Prostate gland (tissue), 2 donors: ENCODE results near the gene FBXW7. TPM values are rescaled to one million over a fixed set of nuclear protein-coding genes. Genes with fewer than 3 reads are reported as not detected.

Experiments
- DNase-seq: peaks from one replicate; pipeline ENCODE4 v3.0.0-alpha.2; 2019; ENCODE audit warnings: low spot score
- H3K27ac ChIP-seq, 2 donors: fragments of 200-600 bp; sonication (generic); 2 replicates each; pipeline ENCODE4 v1.5.1; 2017 to 2019
- H3K27me3 ChIP-seq: fragments of 200-600 bp; sonication (generic); replicated peaks from 2 replicates; pipeline ENCODE4 v1.5.1; 2019; ENCODE audit not compliant: insufficient read depth
- H3K36me3 ChIP-seq, 2 donors: fragments of 200-600 bp; sonication (generic); 1 replicate in 1 of 2; 2 replicates in 1 of 2; pipeline versions ENCODE4 v1.5.1 to v1.8.1; 2017 to 2019
- H3K4me1 ChIP-seq: fragments of 200-600 bp; sonication (generic); replicated peaks from 2 replicates; pipeline ENCODE4 v1.5.1; 2019
- H3K4me3 ChIP-seq, 2 donors: fragments of 200-600 bp; sonication (generic); 2 replicates each; pipeline ENCODE4 v1.5.1; 2017 to 2019
- H3K9me3 ChIP-seq: fragments of 200-600 bp; sonication (generic); 2 replicates; pipeline ENCODE4 v1.5.1; 2017
- POLR2A ChIP-seq: fragments of 450-650 bp; IDR thresholded peaks from one replicate; pipeline ENCODE4 v1.6.1; 2016; ENCODE audit warnings: antibody characterized with exemption, mild to moderate bottlenecking
- POLR2AphosphoS5 ChIP-seq: sonication (generic); formaldehyde crosslinking; IDR thresholded peaks from one replicate; pipeline ENCODE4 v1.6.1; 2017; ENCODE audit warnings: antibody characterized with exemption
- WGBS: methylation state at CpG from one replicate; pipeline ENCODE4 v1.1.5; 2018; 5-methylcytosine and 5-hydroxymethylcytosine counted together
- intact Hi-C: fragments of 100-400 bp; cut with DNase I; formaldehyde crosslinking; loops from one replicate; pipeline ENCODE4 v1.14.2; 2022
- microRNA-seq: library from miRNA; unstranded; fragments of <30 nt; microRNA quantifications from one replicate; pipeline ENCODE4, GENCODE V29; 2016
- small RNA-seq, 2 donors: library from RNA; depleted of rRNA; stranded (forward); fragments of <200 nt; gene quantifications; one replicate each; pipeline ENCODE3, GENCODE V24; 2016
- total RNA-seq, 2 donors: library from RNA; depleted of rRNA; stranded (reverse); fragments of >200 nt; gene quantifications; one replicate each; pipeline ENCODE4 v1.1.0, GENCODE V29; 2016
- TF ChIP-seq, protein P1 (sequence below), 4 experiments: fragments of 200-600 bp in 2 of 4; fragments of 450-650 bp in 2 of 4; sonication (generic) in 2 of 4; IDR thresholded peaks; 1 replicate in 3 of 4; 2 replicates in 1 of 4; pipeline ENCODE4 v1.5.1; 2016 to 2019; ENCODE audit warnings: antibody characterized with exemption in 4 of 4, mild to moderate bottlenecking in 2 of 4, moderate library complexity in 2 of 4

Gene FBXW7
- total RNA-seq, 2 donors from 2014 or later, result 21.8 to 24.9 TPM

GRCh38 chr4:152278172-152278504, 257.8 kb downstream of the FBXW7 start:
- intact Hi-C loops, result no loop called here
- no peak for TF ChIP-seq POLR2AphosphoS5
- TF ChIP-seq POLR2A, result no peak
- TF ChIP-seq, protein P1, sequence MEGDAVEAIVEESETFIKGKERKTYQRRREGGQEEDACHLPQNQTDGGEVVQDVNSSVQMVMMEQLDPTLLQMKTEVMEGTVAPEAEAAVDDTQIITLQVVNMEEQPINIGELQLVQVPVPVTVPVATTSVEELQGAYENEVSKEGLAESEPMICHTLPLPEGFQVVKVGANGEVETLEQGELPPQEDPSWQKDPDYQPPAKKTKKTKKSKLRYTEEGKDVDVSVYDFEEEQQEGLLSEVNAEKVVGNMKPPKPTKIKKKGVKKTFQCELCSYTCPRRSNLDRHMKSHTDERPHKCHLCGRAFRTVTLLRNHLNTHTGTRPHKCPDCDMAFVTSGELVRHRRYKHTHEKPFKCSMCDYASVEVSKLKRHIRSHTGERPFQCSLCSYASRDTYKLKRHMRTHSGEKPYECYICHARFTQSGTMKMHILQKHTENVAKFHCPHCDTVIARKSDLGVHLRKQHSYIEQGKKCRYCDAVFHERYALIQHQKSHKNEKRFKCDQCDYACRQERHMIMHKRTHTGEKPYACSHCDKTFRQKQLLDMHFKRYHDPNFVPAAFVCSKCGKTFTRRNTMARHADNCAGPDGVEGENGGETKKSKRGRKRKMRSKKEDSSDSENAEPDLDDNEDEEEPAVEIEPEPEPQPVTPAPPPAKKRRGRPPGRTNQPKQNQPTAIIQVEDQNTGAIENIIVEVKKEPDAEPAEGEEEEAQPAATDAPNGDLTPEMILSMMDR (IDR thresholded peaks at IDR 0.05), result no peak
- Histone ChIP-seq H3K4me1 (no peaks in the 10 kb centered on the region), H3K4me3 (no peak overlapping the region), H3K27ac (no peak overlapping the region), H3K36me3 (no peaks in the 10 kb centered on the region), H3K27me3 (no peaks in the 10 kb centered on the region), H3K9me3 (no peaks in the 10 kb centered on the region)
- DNase-seq, result no peak

DNA sequence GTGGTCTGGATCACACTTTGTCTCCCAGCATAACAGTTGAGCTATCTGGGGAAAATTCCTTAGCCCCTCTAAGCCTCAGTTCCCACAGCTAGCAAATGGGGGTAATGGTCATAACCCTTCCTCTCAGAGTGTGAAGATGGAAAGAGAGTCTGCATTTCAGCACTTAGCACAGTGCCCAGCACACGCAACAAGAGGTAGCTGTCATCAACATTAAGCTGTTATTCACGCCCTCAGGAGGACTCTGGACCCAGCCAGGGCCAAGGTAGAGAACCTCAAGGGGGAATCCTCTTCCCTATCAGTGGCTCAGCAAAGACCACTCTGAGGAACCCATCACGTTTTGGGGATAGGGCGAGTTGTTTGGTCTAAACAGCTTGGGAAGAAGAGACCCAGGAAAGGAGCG, 258.6 kb downstream of the FBXW7 start:
- DNase-seq, result no peak
- 96% methylated on average over 5 of the region's 5 CpGs for WGBS
- no peaks in the 10 kb centered on the region for H3K27me3 ChIP-seq
- H3K27ac ChIP-seq, result no peak overlapping the region
- H3K4me3 ChIP-seq, result no peak overlapping the region
- intact Hi-C loops, result no loop called here
- H3K36me3 ChIP-seq, result no peaks in the 10 kb centered on the region
- TF ChIP-seq, protein P1 (IDR thresholded peaks at IDR 0.05), result no peak
- TF ChIP-seq POLR2AphosphoS5 (no peak), POLR2A (no peak)
- H3K9me3 ChIP-seq, result no peaks in the 10 kb centered on the region
- H3K4me1 ChIP-seq, result no peaks in the 10 kb centered on the region

- TF ChIP-seq, protein P1 (IDR thresholded peaks at IDR 0.05), result no peak
- TF ChIP-seq POLR2A, result no peak
- no peak for TF ChIP-seq POLR2AphosphoS5
- H3K36me3 ChIP-seq, result no peaks in the 10 kb centered on the region
Measured at GRCh38 chr4:152273343-152273742, 262.5 kb downstream of the FBXW7 start.

More at GRCh38 chr4:152273343-152273742, 262.5 kb downstream of the FBXW7 start:
- WGBS, result 33% methylated on average over 1 of the region's 1 CpG
- Histone ChIP-seq H3K27me3 (no peaks in the 10 kb centered on the region), H3K4me1 (no peaks in the 10 kb centered on the region), H3K9me3 (no peaks in the 10 kb centered on the region), H3K4me3 (no peak overlapping the region), H3K27ac (no peak overlapping the region)
- DNase-seq, result no peak
- intact Hi-C loops, result no loop called here

Small RNA genes lying within 50 kb of the gene (microRNA-seq; reads per million reads assigned to microRNA genes)
- gene MIR3140, result 0.34 reads per million

Small RNA genes lying within 50 kb of the gene (small RNA-seq; reads per million reads assigned to genes)
- 0 reads per million in 2 donors for gene MIR3140

Other genes with a start within 250 kb of the FBXW7 start
- 1 to 10 TPM; 2.6 to 2.7 TPM for gene TMEM154, start 143.9 kb upstream of the FBXW7 start, total RNA-seq
- gene TIGD4, start 243.6 kb upstream of the FBXW7 start, total RNA-seq, result under 1 TPM; 0.28 to 0.64 TPM
- gene ARFIP1, start 243.9 kb upstream of the FBXW7 start, total RNA-seq, result 10 to 100 TPM; 34.7 to 38.9 TPM